HepG2 (cell line): ENCODE measurements around the gene NCAPD2. TPM values are rescaled to one million over a fixed set of nuclear protein-coding genes. Genes with fewer than 3 reads are reported as not detected.

Experiments used
- ATF3 ChIP-seq: sonication (generic); formaldehyde crosslinking; IDR thresholded peaks from 2 replicates; pipeline ENCODE4 v1.4.0; 2020; ENCODE audit warnings: missing genetic modification reagents
- CENPX ChIP-seq: sonication (generic); formaldehyde crosslinking; IDR thresholded peaks from 2 replicates; pipeline ENCODE4 v1.9.0; 2021; ENCODE audit warnings: mild to moderate bottlenecking, missing genetic modification reagents, moderate library complexity
- DNMT3B ChIP-seq: conservative IDR thresholded peaks from 2 replicates; pipeline ENCODE4 v1.6.1; 2016; ENCODE audit warnings: missing biosample characterization, control low read depth
- E2F2 ChIP-seq: sonication (generic); formaldehyde crosslinking; IDR thresholded peaks from 2 replicates; pipeline ENCODE4 v1.4.0; 2020; ENCODE audit warnings: missing genetic modification reagents, borderline replicate concordance
- FOXC1 ChIP-seq: sonication (generic); formaldehyde crosslinking; IDR thresholded peaks from 2 replicates; pipeline ENCODE4 v1.8.0; 2022; ENCODE audit warnings: mild to moderate bottlenecking, missing genetic modification reagents, borderline replicate concordance
- HIC2 ChIP-seq: sonication (generic); formaldehyde crosslinking; IDR thresholded peaks from 2 replicates; pipeline ENCODE4 v1.9.0; 2022; ENCODE audit warnings: low read depth, missing genetic modification reagents
- HNRNPLL ChIP-seq: fragments of 200-400 bp; formaldehyde crosslinking; IDR thresholded peaks from 2 replicates; pipeline ENCODE4 v1.6.1; 2017; ENCODE audit warnings: mild to moderate bottlenecking, low read depth, low read length; ENCODE audit not compliant: poor library complexity, severe bottlenecking
- HOXA3 ChIP-seq: sonication (generic); formaldehyde crosslinking; IDR thresholded peaks from 2 replicates; pipeline ENCODE4 v1.5.0; 2020; ENCODE audit warnings: missing genetic modification reagents
- NFATC3 ChIP-seq: sonication (generic); formaldehyde crosslinking; IDR thresholded peaks from 2 replicates; pipeline ENCODE4 v1.5.1; 2020; ENCODE audit warnings: mild to moderate bottlenecking, missing genetic modification reagents
- PATZ1 ChIP-seq: sonication (generic); formaldehyde crosslinking; IDR thresholded peaks from 2 replicates; pipeline ENCODE4 v1.4.0; 2020; ENCODE audit warnings: missing genetic modification reagents
- PHB2 ChIP-seq: fragments of 450-650 bp; IDR thresholded peaks from 2 replicates; pipeline ENCODE4 v1.6.1; 2018; ENCODE audit not compliant: partially characterized antibody
- PRDM4 ChIP-seq: sonication (generic); formaldehyde crosslinking; IDR thresholded peaks from 2 replicates; pipeline ENCODE4 v1.9.0; 2021; ENCODE audit warnings: missing genetic modification reagents, borderline replicate concordance
- SP1 ChIP-seq, 2 experiments: fragments of 450-650 bp in 1 of 2; sonication (generic) in 1 of 2; formaldehyde crosslinking in 1 of 2; IDR thresholded peaks; 2 replicates each; pipeline versions ENCODE4 v1.4.0 to v1.6.1; 2016 to 2020; ENCODE audit warnings: missing genetic modification reagents in 1 of 2
- TRIM22 ChIP-seq: fragments of 450-650 bp; IDR thresholded peaks from 2 replicates; pipeline ENCODE4 v1.6.1; 2017
- ZBTB42 ChIP-seq: sonication (generic); formaldehyde crosslinking; IDR thresholded peaks from 2 replicates; pipeline ENCODE4 v1.5.0; 2020; ENCODE audit warnings: mild to moderate bottlenecking, missing genetic modification reagents
- ZFX ChIP-seq: sonication (generic); formaldehyde crosslinking; IDR thresholded peaks from 2 replicates; pipeline ENCODE4 v1.4.0; 2020; ENCODE audit warnings: mild to moderate bottlenecking, low read depth, missing genetic modification reagents, moderate library complexity
- ZNF790 ChIP-seq: sonication (generic); formaldehyde crosslinking; IDR thresholded peaks from 2 replicates; pipeline ENCODE4 v1.8.0; 2022; ENCODE audit warnings: missing genetic modification reagents, mild to moderate bottlenecking, borderline replicate concordance
- ZZZ3 ChIP-seq: sonication (generic); formaldehyde crosslinking; IDR thresholded peaks from 2 replicates; pipeline ENCODE4 v1.4.0; 2020; ENCODE audit warnings: missing genetic modification reagents, mild to moderate bottlenecking, borderline replicate concordance
- polyA plus RNA-seq, 8 experiments: library from polyadenylated mRNA; depleted of rRNA in 3 of 8; stranded (reverse) in 7 of 8; unstranded in 1 of 8; fragments of >200 nt; fragmentation: Illumina TruSeq in 4 of 8; extraction: Trizol in 4 of 8; gene quantifications; 2 replicates each; pipeline versions ENCODE4 v1.2.1 to v1.2.3, GENCODE V29; 2011 to 2016; ENCODE audit warnings: low read depth in 4 of 8, missing spikeins in 1 of 8, mixed read lengths in 1 of 8; ENCODE audit not compliant: insufficient read depth in 1 of 8
- total RNA-seq, 5 experiments: library from RNA; depleted of rRNA; stranded (reverse); fragments of >200 nt; fragmentation: Illumina TruSeq; extraction: Trizol; gene quantifications; 2 replicates each; pipeline ENCODE4 v1.2.3, GENCODE V29; 2016; ENCODE audit warnings: low read depth in 1 of 5

Gene NCAPD2
- total and polyA plus RNA-seq, 2 of the 13 experiments (the other 11 are each of a cell fraction or from before 2014, with no cell fraction given): 51.1 to 65.6 TPM

- TF ChIP-seq NFATC3 (CRISPR knock-in tag) (no peak), TRIM22 (no peak), HNRNPLL (peak; percentile 92), PRDM4 (CRISPR knock-in tag) (no peak), HOXA3 (peak; percentile 81), ATF3 (CRISPR knock-in tag) (peak; percentile 47; the same call in 1 of the 2 replicates), PATZ1 (no peak; the same call in none of the 2 replicates), DNMT3B (CRISPR knock-in tag) (no peak), ZBTB42 (CRISPR knock-in tag) (no peak), CENPX (CRISPR knock-in tag) (no peak), ZNF790 (no peak), FOXC1 (CRISPR knock-in tag) (peak; percentile 91), PHB2 (no peak), HIC2 (CRISPR knock-in tag) (peak; percentile 60), ZFX (CRISPR knock-in tag) (peak; percentile 86), ZZZ3 (0 out of 2 replicates have a peak, but pooled peaks have one; percentile 14), SP1 (IDR thresholded peaks at IDR 0.05) (no peak), SP1 (CRISPR knock-in tag; IDR thresholded peaks at IDR 0.05) (peak; percentile 96), E2F2 (CRISPR knock-in tag) (no peak)
Observed at GRCh38 chr12:6470375-6471163, 23.3 kb upstream of the NCAPD2 start, which contains the start of gene VAMP1 (continued).
